HFF-Myc (cell line): Measurements from ENCODE around the gene ARAF.
A peak's percentile ranks its signal among the peaks of the same experiment; 100 is the strongest.

Experiments used
- DNase-seq: peaks from one replicate; pipeline ENCODE4 v3.0.0-alpha.2; 2011; ENCODE audit warnings: low read depth; ENCODE audit errors: extremely low read depth
- H3K4me3 ChIP-seq: replicated peaks from 2 replicates; pipeline ENCODE4 v1.5.1; 2011; ENCODE audit warnings: low read depth, mild to moderate bottlenecking, control low read depth, low read length
- TF ChIP-seq, protein P1 (sequence below): IDR thresholded peaks from 2 replicates; pipeline ENCODE4 v1.5.1; 2012; ENCODE audit warnings: mild to moderate bottlenecking, low read depth, low read length, control low read depth; ENCODE audit errors: missing control alignments

ARAF gene

DNA sequence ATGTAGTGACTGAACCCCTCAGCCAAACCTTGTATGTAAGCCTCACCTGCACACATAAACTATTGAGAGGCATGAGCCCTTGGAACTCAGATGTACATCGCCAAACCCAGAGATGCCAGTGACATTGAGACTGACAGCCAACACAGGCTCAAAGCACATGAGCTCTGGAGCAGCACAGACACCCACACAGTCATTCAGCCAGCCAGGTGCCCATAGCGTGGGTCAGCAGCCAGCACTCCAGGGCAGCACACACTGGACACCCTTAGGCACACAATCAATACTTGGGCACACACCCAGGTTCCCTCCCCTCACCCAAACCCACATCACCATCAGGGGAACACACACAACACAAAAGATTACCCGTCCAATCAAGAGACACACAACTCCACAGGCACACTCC, 16.9 kb downstream of the ARAF start:
- TF ChIP-seq, protein P1, sequence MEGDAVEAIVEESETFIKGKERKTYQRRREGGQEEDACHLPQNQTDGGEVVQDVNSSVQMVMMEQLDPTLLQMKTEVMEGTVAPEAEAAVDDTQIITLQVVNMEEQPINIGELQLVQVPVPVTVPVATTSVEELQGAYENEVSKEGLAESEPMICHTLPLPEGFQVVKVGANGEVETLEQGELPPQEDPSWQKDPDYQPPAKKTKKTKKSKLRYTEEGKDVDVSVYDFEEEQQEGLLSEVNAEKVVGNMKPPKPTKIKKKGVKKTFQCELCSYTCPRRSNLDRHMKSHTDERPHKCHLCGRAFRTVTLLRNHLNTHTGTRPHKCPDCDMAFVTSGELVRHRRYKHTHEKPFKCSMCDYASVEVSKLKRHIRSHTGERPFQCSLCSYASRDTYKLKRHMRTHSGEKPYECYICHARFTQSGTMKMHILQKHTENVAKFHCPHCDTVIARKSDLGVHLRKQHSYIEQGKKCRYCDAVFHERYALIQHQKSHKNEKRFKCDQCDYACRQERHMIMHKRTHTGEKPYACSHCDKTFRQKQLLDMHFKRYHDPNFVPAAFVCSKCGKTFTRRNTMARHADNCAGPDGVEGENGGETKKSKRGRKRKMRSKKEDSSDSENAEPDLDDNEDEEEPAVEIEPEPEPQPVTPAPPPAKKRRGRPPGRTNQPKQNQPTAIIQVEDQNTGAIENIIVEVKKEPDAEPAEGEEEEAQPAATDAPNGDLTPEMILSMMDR: no peak
- H3K4me3 ChIP-seq: no peak overlapping the region
- DNase-seq: no peak

DNA sequence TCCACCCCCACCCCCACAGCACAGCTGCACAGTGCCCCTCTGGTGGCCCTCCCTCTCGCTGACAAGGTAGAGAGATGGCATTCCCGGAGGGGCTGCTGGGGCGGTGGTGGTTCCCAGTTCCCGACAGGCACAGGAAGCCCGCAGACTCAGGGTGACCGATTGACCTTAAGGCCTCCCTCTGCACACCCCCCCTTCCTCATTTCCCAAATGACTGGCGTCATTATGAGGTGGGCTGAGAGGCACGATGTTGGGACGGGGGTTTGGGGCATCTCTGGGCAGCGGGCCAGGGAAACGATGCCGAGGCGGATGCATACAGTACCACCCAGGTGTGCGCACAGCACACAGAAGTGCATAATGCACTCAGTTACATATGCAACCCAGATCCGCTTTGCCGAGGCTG, 17.7 kb downstream of the ARAF start:
- TF ChIP-seq, protein P1: no peak
- H3K4me3 ChIP-seq: no peak overlapping the region
- no peak for DNase-seq

DNA sequence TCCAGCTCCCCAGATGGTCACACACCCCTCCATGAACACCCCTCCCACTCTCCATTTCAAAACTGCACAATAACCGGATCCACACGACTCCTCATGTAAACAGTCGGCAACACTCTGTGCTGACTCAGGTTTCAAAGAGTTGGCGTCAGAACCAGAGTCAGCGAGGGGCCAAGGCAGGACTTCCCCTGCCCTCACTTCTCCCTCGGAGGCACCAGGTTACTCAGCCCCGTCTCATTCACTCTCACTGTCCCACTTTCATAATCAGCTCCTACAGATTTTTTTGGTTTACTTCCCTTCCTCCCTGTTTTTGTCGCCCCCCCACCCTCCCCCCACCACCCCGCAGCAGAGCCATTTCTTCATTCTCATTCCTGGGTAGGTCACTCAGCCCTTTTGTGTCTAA, 18.5 kb downstream of the ARAF start:
- TF ChIP-seq, protein P1: no peak
- no peak overlapping the region for H3K4me3 ChIP-seq
- DNase-seq: no peak

DNA sequence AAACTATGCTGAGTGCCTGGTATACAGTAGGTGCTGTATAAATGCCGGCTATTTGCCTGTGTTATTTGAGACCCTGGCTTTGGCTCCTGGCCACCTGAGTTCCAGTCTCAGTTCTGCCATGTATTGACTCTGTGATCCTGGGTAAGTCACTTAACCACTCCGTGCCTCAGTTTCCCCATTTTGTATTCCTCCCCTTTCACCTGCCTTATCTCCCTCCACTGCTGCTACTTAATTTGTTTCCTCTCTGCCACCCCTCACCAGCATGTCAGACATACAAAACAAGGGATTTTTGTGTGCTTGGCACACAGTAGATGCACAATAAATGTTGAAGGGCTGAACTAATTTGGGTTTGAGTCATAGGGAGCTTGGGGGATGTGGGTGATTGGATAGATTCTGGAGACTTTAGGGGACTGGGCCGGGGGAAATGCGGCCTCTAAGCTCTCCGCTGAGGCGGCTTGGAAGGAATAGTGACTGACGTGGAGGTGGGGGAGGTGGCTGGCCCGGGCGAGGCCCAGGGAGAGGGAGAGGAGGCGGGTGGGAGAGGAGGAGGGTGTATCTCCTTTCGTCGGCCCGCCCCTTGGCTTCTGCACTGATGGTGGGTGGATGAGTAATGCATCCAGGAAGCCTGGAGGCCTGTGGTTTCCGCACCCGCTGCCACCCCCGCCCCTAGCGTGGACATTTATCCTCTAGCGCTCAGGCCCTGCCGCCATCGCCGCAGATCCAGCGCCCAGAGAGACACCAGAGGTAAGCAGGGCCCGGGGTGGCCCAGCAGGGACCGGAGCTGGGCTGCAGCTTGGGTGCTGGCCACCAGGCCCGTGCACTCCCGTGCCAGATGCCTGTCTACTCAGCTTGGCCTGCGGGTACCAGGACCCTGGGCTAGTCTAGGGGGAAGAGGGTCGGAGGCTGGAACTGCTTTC, 21.0 kb downstream of the ARAF start, which contains the start of gene TIMP1:
Gene TIMP1, plus strand, starts transcription at position 706 of the 917 bp plus-strand sequence. CDS start 980 bp downstream, outside the sequence.
- peak; percentile 66 for DNase-seq
- TF ChIP-seq, protein P1: no peak
- peak within 1 kb of the TSS; percentile 64 for H3K4me3 ChIP-seq

DNA sequence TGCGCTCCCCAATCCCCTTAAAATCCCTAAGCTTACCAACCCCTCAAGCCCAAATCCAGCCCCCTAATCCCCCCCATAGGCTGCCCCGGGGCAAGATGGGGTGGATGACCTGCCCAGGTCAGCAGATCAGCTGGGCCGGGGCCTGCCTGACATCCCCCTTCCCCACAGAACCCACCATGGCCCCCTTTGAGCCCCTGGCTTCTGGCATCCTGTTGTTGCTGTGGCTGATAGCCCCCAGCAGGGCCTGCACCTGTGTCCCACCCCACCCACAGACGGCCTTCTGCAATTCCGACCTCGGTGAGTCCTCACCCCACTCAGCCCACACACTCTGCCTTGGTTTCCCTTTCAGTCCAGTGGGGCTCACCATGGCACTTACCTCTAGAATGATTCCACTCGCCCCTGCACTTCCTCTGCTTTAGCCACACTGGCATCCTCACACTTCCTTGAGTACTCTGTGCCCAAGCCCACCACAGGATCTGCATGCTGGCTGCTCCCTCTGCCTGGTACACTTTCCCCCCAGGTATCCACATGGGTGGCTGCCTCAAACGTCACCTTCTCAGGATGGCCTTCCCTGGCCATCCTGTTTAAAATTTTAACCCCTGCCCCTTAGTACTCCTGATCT, 22.3 kb downstream of the ARAF start:
- H3K4me3 ChIP-seq: peak overlapping the region; percentile 64
- TF ChIP-seq, protein P1: no peak
- no peak for DNase-seq

DNA sequence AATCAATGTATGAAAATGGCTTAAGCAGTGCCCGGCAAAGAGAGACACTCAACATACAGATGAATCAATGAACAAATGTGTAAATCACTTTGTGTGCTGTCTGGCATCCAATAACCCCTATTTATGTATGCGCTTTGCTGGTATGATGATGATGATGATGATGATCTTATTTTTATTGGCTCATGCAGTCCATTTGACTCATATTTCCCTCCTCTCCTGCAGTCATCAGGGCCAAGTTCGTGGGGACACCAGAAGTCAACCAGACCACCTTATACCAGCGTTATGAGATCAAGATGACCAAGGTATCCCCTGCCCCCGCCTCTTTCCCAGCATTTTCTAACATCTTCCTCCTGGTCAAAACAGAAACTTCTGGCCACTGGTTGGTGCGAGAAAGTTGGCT, 23.7 kb downstream of the ARAF start:
- DNase-seq: no peak
- peak overlapping the region; percentile 64 for H3K4me3 ChIP-seq
- TF ChIP-seq, protein P1: no peak
